Esophagus muscularis mucosa (tissue), 4 donors: ENCODE data around the gene DYNLT4. TPM values are rescaled to one million over a fixed set of nuclear protein-coding genes. Genes with fewer than 3 reads are reported as not detected.

Experiments used
- DNase-seq: peaks from one replicate; pipeline ENCODE4 v3.0.0-alpha.2; 2017; ENCODE audit errors: extremely low spot score
- H3K27ac ChIP-seq, 4 donors: fragments of 200-600 bp; sonication (generic); replicated peaks in 1 of 4; 1 replicate in 3 of 4; 2 replicates in 1 of 4; pipeline ENCODE4 v1.5.1; 2016 to 2019; ENCODE audit warnings: mild to moderate bottlenecking in 1 of 4
- H3K27me3 ChIP-seq, 4 donors: fragments of 200-600 bp; sonication (generic); one replicate each; pipeline versions ENCODE4 v1.5.1 to v1.6.0; 2016 to 2019
- H3K36me3 ChIP-seq, 4 donors: fragments of 200-600 bp; sonication (generic); one replicate each; pipeline ENCODE4 v1.5.1; 2016 to 2019
- H3K4me1 ChIP-seq, 4 donors: fragments of 200-600 bp; sonication (generic); one replicate each; pipeline ENCODE4 v1.5.1; 2016 to 2019
- H3K4me3 ChIP-seq, 4 donors: fragments of 200-600 bp; sonication (generic); 1 replicate in 2 of 4; 2 replicates in 2 of 4; pipeline ENCODE4 v1.5.1; 2016 to 2019; ENCODE audit warnings: mild to moderate bottlenecking in 4 of 4, moderate library complexity in 1 of 4
- H3K9me3 ChIP-seq, 4 donors: fragments of 200-600 bp; sonication (generic); 1 replicate in 3 of 4; 2 replicates in 1 of 4; pipeline ENCODE4 v1.5.1; 2016 to 2019
- EP300 ChIP-seq: sonication (generic); formaldehyde crosslinking; IDR thresholded peaks from one replicate; pipeline ENCODE4 v1.6.1; 2017; ENCODE audit warnings: antibody characterized with exemption
- POLR2A ChIP-seq: fragments of 450-650 bp; IDR thresholded peaks from one replicate; pipeline ENCODE4 v1.6.1; 2017; ENCODE audit warnings: antibody characterized with exemption, moderate library complexity, mild to moderate bottlenecking, low read depth
- POLR2AphosphoS5 ChIP-seq, 2 donors: sonication (generic); formaldehyde crosslinking; IDR thresholded peaks; one replicate each; pipeline ENCODE4 v1.6.1; 2017; ENCODE audit warnings: antibody characterized with exemption in 2 of 2
- WGBS: methylation state at CpG from one replicate; pipeline ENCODE4 v1.1.5; 2018; 5-methylcytosine and 5-hydroxymethylcytosine counted together
- intact Hi-C: fragments of 100-400 bp; cut with DNase I; formaldehyde crosslinking; loops from one replicate; pipeline ENCODE4 v1.15.1; 2023
- total RNA-seq, 4 donors: library from RNA; depleted of rRNA; stranded (reverse); fragments of >200 nt; gene quantifications; one replicate each; pipeline versions ENCODE4 v1.1.0 to v1.2.1, GENCODE V29; 2016
- TF ChIP-seq, protein P1 (sequence below), 3 experiments: fragments of 200-600 bp in 2 of 3; fragments of 450-650 bp in 1 of 3; sonication (generic) in 2 of 3; IDR thresholded peaks; one replicate each; pipeline ENCODE4 v1.5.1; 2017 to 2019; ENCODE audit warnings: antibody characterized with exemption in 3 of 3, mild to moderate bottlenecking in 2 of 3, moderate library complexity in 1 of 3

The DYNLT4 gene
- total RNA-seq, 4 donors from 2014 or later, result 0.83 TPM; not detected in 3

DNA sequence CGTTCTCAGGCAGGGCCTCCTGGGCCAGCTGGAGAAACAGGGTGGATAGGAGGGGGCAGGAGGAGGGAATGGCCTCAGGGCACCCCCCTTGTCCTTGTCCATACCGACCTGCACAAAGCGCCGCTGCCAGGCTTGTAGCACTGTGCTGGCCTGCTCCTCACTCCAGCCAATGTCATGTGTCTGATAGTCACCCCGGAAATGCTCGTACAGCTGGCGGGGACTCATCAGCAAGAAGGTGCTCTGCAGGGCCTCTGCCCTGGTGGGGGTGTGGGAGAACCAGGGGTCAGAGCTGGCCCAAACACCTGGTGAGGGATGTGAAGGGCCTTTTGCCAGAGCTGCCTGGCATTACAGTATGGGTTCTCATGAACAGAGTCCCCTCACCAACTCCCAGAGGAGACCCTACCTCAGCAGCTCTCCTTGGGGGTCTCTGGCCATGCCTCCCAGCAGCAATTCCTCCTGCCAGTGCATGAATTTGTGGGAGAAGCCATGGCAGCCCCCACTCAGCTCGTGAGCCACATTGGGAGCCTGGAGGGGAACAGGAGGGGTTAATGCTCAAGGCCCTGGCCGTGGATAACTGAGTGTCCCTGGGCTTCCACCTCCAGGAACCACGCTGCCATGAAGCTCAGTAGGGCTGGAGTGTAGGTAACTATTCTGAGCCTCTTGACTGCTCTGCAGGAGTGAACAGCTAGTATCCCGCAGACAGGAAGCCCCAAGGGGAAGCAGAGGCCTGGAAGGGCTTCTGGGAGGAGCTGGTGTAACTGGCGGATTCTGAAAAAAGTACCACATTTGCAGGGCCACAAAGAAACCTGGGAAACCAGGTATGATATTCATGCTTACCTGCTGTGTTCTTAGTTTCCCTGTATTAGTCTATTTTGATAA is 22.6 kb upstream of the DYNLT4 start:
- Histone ChIP-seq H3K4me3 (no peak overlapping the region), H3K9me3 (no peaks in the 10 kb centered on the region), H3K4me1 (peaks cover 0 to 10% (median 7%) of the 10 kb centered on the region in 4 donors), H3K36me3 (peaks cover 0 to 18% (median 8%) of the 10 kb centered on the region in 4 donors), H3K27ac (no peak overlapping the region), H3K27me3 (no peaks in the 10 kb centered on the region)
- intact Hi-C loops, result loop anchor here (10.0 kb wide), 2 partner anchors 155 to 475 kb away; partner anchors contain the start of gene EIF2B3
- DNase-seq, result no peak
- no peak for TF ChIP-seq EP300
- no peak for TF ChIP-seq POLR2AphosphoS5 (IDR thresholded peaks at IDR 0.05)
- TF ChIP-seq POLR2A, result no peak
- TF ChIP-seq, protein P1, sequence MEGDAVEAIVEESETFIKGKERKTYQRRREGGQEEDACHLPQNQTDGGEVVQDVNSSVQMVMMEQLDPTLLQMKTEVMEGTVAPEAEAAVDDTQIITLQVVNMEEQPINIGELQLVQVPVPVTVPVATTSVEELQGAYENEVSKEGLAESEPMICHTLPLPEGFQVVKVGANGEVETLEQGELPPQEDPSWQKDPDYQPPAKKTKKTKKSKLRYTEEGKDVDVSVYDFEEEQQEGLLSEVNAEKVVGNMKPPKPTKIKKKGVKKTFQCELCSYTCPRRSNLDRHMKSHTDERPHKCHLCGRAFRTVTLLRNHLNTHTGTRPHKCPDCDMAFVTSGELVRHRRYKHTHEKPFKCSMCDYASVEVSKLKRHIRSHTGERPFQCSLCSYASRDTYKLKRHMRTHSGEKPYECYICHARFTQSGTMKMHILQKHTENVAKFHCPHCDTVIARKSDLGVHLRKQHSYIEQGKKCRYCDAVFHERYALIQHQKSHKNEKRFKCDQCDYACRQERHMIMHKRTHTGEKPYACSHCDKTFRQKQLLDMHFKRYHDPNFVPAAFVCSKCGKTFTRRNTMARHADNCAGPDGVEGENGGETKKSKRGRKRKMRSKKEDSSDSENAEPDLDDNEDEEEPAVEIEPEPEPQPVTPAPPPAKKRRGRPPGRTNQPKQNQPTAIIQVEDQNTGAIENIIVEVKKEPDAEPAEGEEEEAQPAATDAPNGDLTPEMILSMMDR (IDR thresholded peaks at IDR 0.05), result no peak
- WGBS, result 93% methylated on average over 10 of the region's 12 CpGs

DNA sequence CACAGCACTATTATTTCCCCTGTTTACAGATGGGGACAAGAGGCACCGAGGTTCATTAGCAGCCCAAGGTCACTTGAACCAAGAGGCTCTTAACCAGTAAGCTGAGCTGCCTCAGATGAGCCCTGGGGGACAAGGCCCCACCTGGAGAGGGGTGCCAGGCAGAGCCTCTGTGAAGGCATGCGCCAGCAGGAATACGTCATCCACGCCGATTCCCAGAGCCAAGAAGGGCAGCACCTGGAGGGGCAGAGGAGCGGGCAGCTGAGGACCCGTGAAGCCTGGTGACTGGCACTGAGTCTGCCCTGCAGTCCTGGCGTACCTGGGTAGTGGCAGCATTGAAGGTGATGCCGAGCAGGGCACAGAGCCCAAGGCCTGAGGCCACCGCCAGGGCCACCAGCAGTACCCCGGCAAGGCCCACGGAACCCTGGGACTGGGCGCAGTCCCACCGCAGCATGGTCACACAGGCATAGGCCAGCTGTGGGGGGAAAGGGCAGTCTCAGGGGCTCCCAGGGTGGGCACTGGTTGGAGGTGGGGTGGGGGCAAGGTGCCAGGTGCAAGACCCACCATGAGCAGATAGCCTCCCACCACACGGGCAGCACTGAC is 21.8 kb upstream of the DYNLT4 start:
- H3K36me3 ChIP-seq, result peaks cover 0 to 18% (median 8%) of the 10 kb centered on the region in 4 donors
- DNase-seq, result no peak
- no peak overlapping the region for H3K4me3 ChIP-seq
- no peaks in the 10 kb centered on the region for H3K9me3 ChIP-seq
- peaks cover 0 to 10% (median 7%) of the 10 kb centered on the region in 4 donors for H3K4me1 ChIP-seq
- TF ChIP-seq, protein P1 (IDR thresholded peaks at IDR 0.05), result no peak
- TF ChIP-seq POLR2AphosphoS5 (IDR thresholded peaks at IDR 0.05) (no peak), POLR2A (no peak), EP300 (no peak)
- no peak overlapping the region for H3K27ac ChIP-seq
- intact Hi-C loops, result no loop called here
- no peaks in the 10 kb centered on the region for H3K27me3 ChIP-seq
- 97% methylated on average over 9 of the region's 15 CpGs for WGBS

DNA sequence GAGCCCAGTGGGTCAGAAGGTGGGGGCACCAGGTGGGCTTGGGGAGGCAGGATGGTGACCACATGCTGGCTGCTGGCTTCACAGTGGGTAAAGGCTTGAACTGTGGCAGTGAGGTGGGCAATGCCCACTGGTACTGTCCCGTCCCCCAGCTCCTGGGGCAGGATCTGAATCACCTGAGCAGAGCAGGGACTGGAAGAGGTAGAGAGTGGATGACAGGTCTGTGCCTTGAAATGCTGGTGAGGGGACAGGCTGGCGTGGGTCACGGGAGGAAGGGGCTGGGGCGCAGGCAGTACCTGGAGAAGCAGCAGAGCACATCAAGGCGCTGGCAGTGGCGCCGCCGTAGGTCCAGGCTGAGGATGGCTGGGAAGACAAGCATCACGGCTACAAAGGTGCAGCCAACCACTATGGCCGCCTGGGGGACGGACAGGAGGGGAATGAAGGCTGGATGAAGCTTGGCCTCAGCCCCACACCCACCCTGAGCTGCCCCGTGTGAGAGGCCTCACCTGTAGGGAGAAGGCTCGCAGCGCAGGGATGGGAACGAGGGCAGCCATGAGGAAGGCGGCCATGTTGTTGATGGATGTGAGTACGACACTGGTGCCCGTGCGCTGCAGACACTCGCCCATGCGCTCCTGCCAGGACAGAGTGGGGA is 21.0 kb upstream of the DYNLT4 start:
- no peak overlapping the region for H3K4me3 ChIP-seq
- no peak for DNase-seq
- 95% methylated on average over 18 of the region's 21 CpGs for WGBS
- no peaks in the 10 kb centered on the region for H3K27me3 ChIP-seq
- intact Hi-C loops, result no loop called here
- TF ChIP-seq POLR2AphosphoS5 (IDR thresholded peaks at IDR 0.05) (no peak), EP300 (no peak), POLR2A (no peak)
- TF ChIP-seq, protein P1 (IDR thresholded peaks at IDR 0.05), result no peak
- H3K36me3 ChIP-seq, result peaks cover 0 to 18% (median 8%) of the 10 kb centered on the region in 4 donors
- no peak overlapping the region for H3K27ac ChIP-seq
- peaks cover 0 to 10% (median 7%) of the 10 kb centered on the region in 4 donors for H3K4me1 ChIP-seq
- no peaks in the 10 kb centered on the region for H3K9me3 ChIP-seq

DNA sequence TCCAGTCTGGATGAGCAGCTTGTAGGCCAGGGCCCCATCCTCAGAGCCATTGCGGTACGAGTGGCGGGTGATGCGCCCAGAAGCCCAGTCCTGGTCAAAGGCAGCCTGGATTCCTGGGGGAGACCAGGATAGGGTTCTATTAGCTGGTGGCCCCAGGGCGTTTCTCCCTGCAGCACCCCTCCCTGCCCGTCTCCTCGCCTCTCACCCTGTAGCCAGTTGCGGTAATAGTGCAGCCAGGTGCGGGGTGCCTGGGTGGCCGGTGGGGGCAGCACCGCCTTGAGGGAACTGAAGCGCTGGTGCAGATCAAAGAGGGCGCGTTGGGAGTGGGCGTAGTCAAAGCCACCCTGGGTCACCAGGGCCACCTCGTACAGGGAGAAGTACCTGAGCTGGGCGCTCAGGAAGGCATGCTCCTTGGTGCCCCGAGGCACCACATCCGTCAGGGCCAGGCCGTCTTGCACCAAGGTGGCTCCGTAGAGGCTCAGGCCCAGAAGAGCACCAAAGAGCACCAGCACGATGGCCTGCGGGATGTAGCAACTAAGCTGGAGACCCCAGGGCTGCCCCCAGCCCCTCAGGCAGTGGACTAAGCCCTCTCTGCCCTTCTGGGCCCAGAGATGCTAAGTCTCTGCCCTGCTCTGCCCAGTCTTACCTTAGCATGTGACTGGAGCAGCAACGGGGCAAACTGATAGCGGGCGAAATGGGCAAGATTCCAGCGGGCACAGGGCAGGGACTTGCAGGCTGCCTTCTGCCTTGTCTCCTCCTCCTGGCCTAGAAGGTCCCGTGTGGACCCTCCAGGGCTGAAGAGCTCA is 20.2 kb upstream of the DYNLT4 start:
- DNase-seq, result no peak
- no peaks in the 10 kb centered on the region for H3K27me3 ChIP-seq
- intact Hi-C loops, result no loop called here
- H3K27ac ChIP-seq, result peak overlapping the region in 1 of 4 donors; percentile 4
- no peak for TF ChIP-seq POLR2AphosphoS5 (IDR thresholded peaks at IDR 0.05)
- no peak for TF ChIP-seq POLR2A
- TF ChIP-seq, protein P1 (IDR thresholded peaks at IDR 0.05), result no peak
- no peak for TF ChIP-seq EP300
- H3K9me3 ChIP-seq, result no peaks in the 10 kb centered on the region
- WGBS, result 86% methylated on average over 19 of the region's 28 CpGs
- H3K4me3 ChIP-seq, result no peak overlapping the region
- H3K36me3 ChIP-seq, result peaks cover 0 to 18% (median 8%) of the 10 kb centered on the region in 4 donors
- peaks cover 0 to 10% (median 7%) of the 10 kb centered on the region in 4 donors for H3K4me1 ChIP-seq
